Activated naive CD4-positive, alpha-beta T cell treated with Interleukin-2 at 50 U/mL for 16 hours (primary cell): ENCODE results near the gene AFP.

Experiments used
- DNase-seq: peaks from one replicate; pipeline ENCODE4 v3.0.0-alpha.2; 2020

The AFP gene

GRCh38 chr4:73468170-73468569, 32.1 kb downstream of the AFP start:
- DNase-seq, result no peak

GRCh38 chr4:73470728-73471127, 34.7 kb downstream of the AFP start:
- DNase-seq, result no peak

GRCh38 chr4:73477176-73477575, 41.2 kb downstream of the AFP start:
- DNase-seq, result no peak

GRCh38 chr4:73479323-73479722, 43.3 kb downstream of the AFP start:
- no peak for DNase-seq

GRCh38 chr4:73481358-73481757, 45.3 kb downstream of the AFP start, which contains the start of gene AFM:
Gene AFM (plus strand): TSS chr4:73481745. CDS start chr4:73481776, 31 bp downstream.
- no peak for DNase-seq

GRCh38 chr4:73485085-73485484, 49.1 kb downstream of the AFP start:
- DNase-seq, result no peak

- no peak for DNase-seq
These were observed 49.6 kb downstream of the AFP start for GRCh38 chr4:73485596-73485995.

- DNase-seq, result no peak
These were observed 50.5 kb downstream of the AFP start for GRCh38 chr4:73486497-73486896.

- DNase-seq, result no peak
These were observed 51.2 kb downstream of the AFP start for GRCh38 chr4:73487233-73487632.

GRCh38 chr4:73499996-73500765, 64.2 kb downstream of the AFP start:
- DNase-seq, result no peak

GRCh38 chr4:73501664-73502265, 65.7 kb downstream of the AFP start:
- DNase-seq, result no peak

GRCh38 chr4:73505567-73505966, 69.5 kb downstream of the AFP start:
- no peak for DNase-seq
